GM18526 (cell line): ENCODE data around the gene CCIN.
A peak's percentile ranks its signal among the peaks of the same experiment; 100 is the strongest.

Experiments
- POLR2A ChIP-seq: IDR thresholded peaks from 3 replicates; pipeline ENCODE4 v1.6.1; 2011; ENCODE audit not compliant: insufficient read length; ENCODE audit errors: extremely low read depth

CCIN gene

GRCh38 chr9:36148311-36149051, 20.7 kb upstream of the CCIN start:
- TF ChIP-seq POLR2A, result no peak

- TF ChIP-seq POLR2A, result no peak
Observed at GRCh38 chr9:36149197-36149596, 20.0 kb upstream of the CCIN start.

- TF ChIP-seq POLR2A, result no peak
Observed at GRCh38 chr9:36150574-36151315, 18.4 kb upstream of the CCIN start.

GRCh38 chr9:36151316-36152210, 17.6 kb upstream of the CCIN start:
- peak; percentile 57 for TF ChIP-seq POLR2A

GRCh38 chr9:36152741-36153438, 16.3 kb upstream of the CCIN start:
- TF ChIP-seq POLR2A, result no peak

DNA sequence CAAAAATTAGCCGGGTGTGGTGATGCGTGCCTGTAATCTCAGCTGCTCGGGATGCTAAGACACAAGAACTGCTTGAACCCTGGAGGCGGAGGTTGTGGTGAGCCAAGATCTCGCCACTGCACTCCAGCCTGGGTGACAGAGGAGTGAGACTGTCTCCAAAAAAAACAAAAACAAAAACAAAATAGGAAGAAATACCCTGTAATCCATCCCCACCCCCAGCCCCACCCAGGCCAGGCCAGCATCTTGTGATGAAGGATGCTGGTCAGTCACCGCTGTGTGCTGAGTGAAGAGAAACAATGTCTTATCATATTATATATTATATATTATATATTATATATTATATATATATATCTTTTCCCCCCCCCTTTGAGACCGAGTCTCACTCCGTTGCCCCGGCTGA, 15.4 kb upstream of the CCIN start:
- TF ChIP-seq POLR2A, result no peak

DNA sequence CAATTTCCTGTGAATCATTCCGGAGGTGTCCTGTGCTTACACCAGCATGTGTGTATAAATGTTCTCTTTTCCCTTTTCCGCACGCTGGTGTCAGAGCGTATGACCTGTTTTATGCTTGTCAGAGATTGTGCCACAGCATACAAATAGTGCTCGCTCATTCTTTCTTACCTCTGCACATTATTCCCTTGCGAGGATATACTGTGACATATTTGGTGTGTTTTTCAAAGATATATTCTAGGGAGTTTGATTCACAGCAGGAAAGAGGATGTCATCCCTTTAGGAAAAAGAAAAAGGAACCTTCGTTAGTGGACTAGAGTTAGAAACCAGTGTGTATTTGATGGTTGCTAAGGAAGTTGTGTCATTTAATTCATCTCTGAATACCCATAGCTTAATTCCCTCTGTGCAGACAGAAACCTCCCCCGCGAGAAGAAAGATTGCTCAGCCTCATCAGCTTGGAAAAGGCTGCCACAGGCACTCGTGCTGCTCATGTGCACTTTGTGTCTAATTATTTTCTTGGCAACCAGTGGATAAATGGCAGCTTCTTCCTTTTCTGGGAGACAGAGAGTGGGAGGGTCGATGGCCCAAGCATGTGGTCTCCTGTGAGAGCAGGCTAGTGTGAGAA, 14.7 kb upstream of the CCIN start:
- TF ChIP-seq POLR2A, result no peak

DNA sequence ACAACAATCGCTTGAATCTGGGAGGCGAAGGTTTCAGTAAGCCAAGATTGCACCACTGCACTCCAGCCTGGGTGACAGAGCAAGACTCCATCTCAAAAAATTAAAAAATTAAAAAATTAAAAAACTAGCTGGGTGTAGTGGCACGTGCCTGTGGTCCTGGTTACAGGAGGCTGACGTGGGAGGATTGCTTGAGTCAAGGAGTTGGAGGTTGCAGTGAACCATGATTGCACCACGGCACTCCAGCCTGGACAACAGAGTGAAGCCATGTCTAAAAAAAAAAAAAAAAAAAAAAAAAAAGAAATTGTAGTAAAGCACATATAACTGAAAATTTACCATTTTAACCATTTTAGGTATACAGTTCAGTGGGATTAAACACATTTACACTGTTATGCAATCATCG, 13.1 kb upstream of the CCIN start:
- TF ChIP-seq POLR2A, result no peak

GRCh38 chr9:36158122-36158521, 11.1 kb upstream of the CCIN start:
- no peak for TF ChIP-seq POLR2A

GRCh38 chr9:36158917-36159316, 10.3 kb upstream of the CCIN start:
- no peak for TF ChIP-seq POLR2A

GRCh38 chr9:36161187-36161586, 8.0 kb upstream of the CCIN start:
- no peak for TF ChIP-seq POLR2A

- no peak for TF ChIP-seq POLR2A
Observed at GRCh38 chr9:36162211-36162738, 6.9 kb upstream of the CCIN start.

GRCh38 chr9:36163049-36163785, 6.0 kb upstream of the CCIN start:
- no peak for TF ChIP-seq POLR2A

- TF ChIP-seq POLR2A, result no peak
Observed at GRCh38 chr9:36163786-36164170, 5.4 kb upstream of the CCIN start.
